ENCODE measurements around the gene MSH5. TPM values are rescaled to one million over a fixed set of nuclear protein-coding genes. Genes with fewer than 3 reads are reported as not detected.
A peak's percentile ranks its signal among the peaks of the same experiment; 100 is the strongest.

MSH5 gene
- polyA plus RNA-seq, 2 donors = 6.3 to 15.8 TPM

GRCh38 chr6:31721351-31722020, 18.3 kb upstream of the MSH5 start, which contains the start of gene LY6G6C:
LY6G6C (minus strand) TSS chr6:31721746; CDS start chr6:31721679, 67 bp downstream.
- Histone ChIP-seq H3K27me3 (ENCODE audit: control insufficient read depth in 1 of 2, insufficient read depth in 2 of 2, low read length in 2 of 2) (no peaks in the 10 kb centered on the region), H3K9me3 (ENCODE audit: control insufficient read depth in 2 of 2, insufficient read depth in 1 of 2, low read depth in 1 of 2, low read length in 1 of 2) (no peaks in the 10 kb centered on the region), H3K36me3 (ENCODE audit: control insufficient read depth in 2 of 2, insufficient read depth in 2 of 2, low read length in 1 of 2) (no peaks in the 10 kb centered on the region), H3K27ac (ENCODE audit: low read depth in 2 of 2, low read length in 1 of 2) (peak within 1 kb of the TSS; percentile 21 to 97), H3K4me1 (ENCODE audit: control insufficient read depth in 2 of 2, insufficient read depth in 2 of 2, low read length in 1 of 2) (peaks cover 0 to 25% of the 10 kb centered on the region in 2 donors), H3K4me3 (ENCODE audit: low read depth in 1 of 2, low read length in 2 of 2) (no peak within 1 kb of the TSS)
- 83 to 89% methylated on average over 4 of the region's 4 CpGs for WGBS, 2 donors

GRCh38 chr6:31722173-31722572, 17.6 kb upstream of the MSH5 start:
- Histone ChIP-seq H3K4me3 (ENCODE audit: low read depth in 1 of 2, low read length in 2 of 2) (no peak overlapping the region), H3K36me3 (ENCODE audit: control insufficient read depth in 2 of 2, insufficient read depth in 2 of 2, low read length in 1 of 2) (peaks cover 0 to 2% of the 10 kb centered on the region in 2 donors), H3K4me1 (ENCODE audit: control insufficient read depth in 2 of 2, insufficient read depth in 2 of 2, low read length in 1 of 2) (peaks cover 0 to 25% of the 10 kb centered on the region in 2 donors), H3K27me3 (ENCODE audit: control insufficient read depth in 1 of 2, insufficient read depth in 2 of 2, low read length in 2 of 2) (no peaks in the 10 kb centered on the region), H3K27ac (ENCODE audit: low read depth in 2 of 2, low read length in 1 of 2) (peak overlapping the region; percentile 21 to 62), H3K9me3 (ENCODE audit: control insufficient read depth in 2 of 2, insufficient read depth in 1 of 2, low read depth in 1 of 2, low read length in 1 of 2) (no peaks in the 10 kb centered on the region)
- 74 to 77% methylated on average over 3 of the region's 3 CpGs for WGBS, 2 donors

GRCh38 chr6:31723245-31723979, 16.4 kb upstream of the MSH5 start, which contains the start of gene MPIG6B:
MPIG6B (plus strand) TSS chr6:31723373; CDS start chr6:31723384, 11 bp downstream.
- H3K4me3 ChIP-seq (ENCODE audit: low read depth in 1 of 2, low read length in 2 of 2) = no peak within 1 kb of the TSS
- peak within 1 kb of the TSS; percentile 21 to 62 for H3K27ac ChIP-seq (ENCODE audit: low read depth in 2 of 2, low read length in 1 of 2)
- peaks cover 0 to 19% of the 10 kb centered on the region in 2 donors for H3K4me1 ChIP-seq (ENCODE audit: control insufficient read depth in 2 of 2, insufficient read depth in 2 of 2, low read length in 1 of 2)
- peaks cover 0 to 7% of the 10 kb centered on the region in 2 donors for H3K36me3 ChIP-seq (ENCODE audit: control insufficient read depth in 2 of 2, insufficient read depth in 2 of 2, low read length in 1 of 2)
- H3K27me3 ChIP-seq (ENCODE audit: control insufficient read depth in 1 of 2, insufficient read depth in 2 of 2, low read length in 2 of 2) = no peaks in the 10 kb centered on the region
- H3K9me3 ChIP-seq (ENCODE audit: control insufficient read depth in 2 of 2, insufficient read depth in 1 of 2, low read depth in 1 of 2, low read length in 1 of 2) = no peaks in the 10 kb centered on the region
- 77 to 85% methylated on average over 41 to 46 of the region's 46 CpGs for WGBS, 2 donors

- peak overlapping the region in 1 of 2 donors; percentile 54 for H3K27ac ChIP-seq (ENCODE audit: low read depth in 2 of 2, low read length in 1 of 2)
- peaks cover 0 to 17% of the 10 kb centered on the region in 2 donors for H3K4me1 ChIP-seq (ENCODE audit: control insufficient read depth in 2 of 2, insufficient read depth in 2 of 2, low read length in 1 of 2)
- no peaks in the 10 kb centered on the region for H3K9me3 ChIP-seq (ENCODE audit: control insufficient read depth in 2 of 2, insufficient read depth in 1 of 2, low read depth in 1 of 2, low read length in 1 of 2)
- H3K4me3 ChIP-seq (ENCODE audit: low read depth in 1 of 2, low read length in 2 of 2) = no peak overlapping the region
- 85 to 88% methylated on average over 25 of the region's 25 CpGs for WGBS, 2 donors
- peaks cover 0 to 7% of the 10 kb centered on the region in 2 donors for H3K36me3 ChIP-seq (ENCODE audit: control insufficient read depth in 2 of 2, insufficient read depth in 2 of 2, low read length in 1 of 2)
- no peaks in the 10 kb centered on the region for H3K27me3 ChIP-seq (ENCODE audit: control insufficient read depth in 1 of 2, insufficient read depth in 2 of 2, low read length in 2 of 2)
These were observed 15.7 kb upstream of the MSH5 start for GRCh38 chr6:31723980-31724691.

GRCh38 chr6:31725502-31726350, 14.1 kb upstream of the MSH5 start:
- Histone ChIP-seq H3K4me3 (ENCODE audit: low read depth in 1 of 2, low read length in 2 of 2) (no peak overlapping the region), H3K4me1 (ENCODE audit: control insufficient read depth in 2 of 2, insufficient read depth in 2 of 2, low read length in 1 of 2) (peaks cover 0 to 10% of the 10 kb centered on the region in 2 donors), H3K27me3 (ENCODE audit: control insufficient read depth in 1 of 2, insufficient read depth in 2 of 2, low read length in 2 of 2) (no peaks in the 10 kb centered on the region), H3K9me3 (ENCODE audit: control insufficient read depth in 2 of 2, insufficient read depth in 1 of 2, low read depth in 1 of 2, low read length in 1 of 2) (no peaks in the 10 kb centered on the region), H3K27ac (ENCODE audit: low read depth in 2 of 2, low read length in 1 of 2) (peak overlapping the region; percentile 10 to 40), H3K36me3 (ENCODE audit: control insufficient read depth in 2 of 2, insufficient read depth in 2 of 2, low read length in 1 of 2) (peaks cover 0 to 9% of the 10 kb centered on the region in 2 donors)
- WGBS, 2 donors = 80 to 83% methylated on average over 12 of the region's 12 CpGs

GRCh38 chr6:31727034-31727716, 12.6 kb upstream of the MSH5 start:
- H3K27me3 ChIP-seq (ENCODE audit: control insufficient read depth in 1 of 2, insufficient read depth in 2 of 2, low read length in 2 of 2) = no peaks in the 10 kb centered on the region
- peaks cover 4 to 15% of the 10 kb centered on the region in 2 donors for H3K36me3 ChIP-seq (ENCODE audit: control insufficient read depth in 2 of 2, insufficient read depth in 2 of 2, low read length in 1 of 2)
- H3K4me3 ChIP-seq (ENCODE audit: low read depth in 1 of 2, low read length in 2 of 2) = peak overlapping the region in 1 of 2 donors; percentile 1
- no peaks in the 10 kb centered on the region for H3K9me3 ChIP-seq (ENCODE audit: control insufficient read depth in 2 of 2, insufficient read depth in 1 of 2, low read depth in 1 of 2, low read length in 1 of 2)
- H3K4me1 ChIP-seq (ENCODE audit: control insufficient read depth in 2 of 2, insufficient read depth in 2 of 2, low read length in 1 of 2) = peaks cover 0 to 10% of the 10 kb centered on the region in 2 donors
- H3K27ac ChIP-seq (ENCODE audit: low read depth in 2 of 2, low read length in 1 of 2) = peak overlapping the region; percentile 43 to 65
- 74 to 81% methylated on average over 7 of the region's 7 CpGs for WGBS, 2 donors

GRCh38 chr6:31727717-31728671, 11.8 kb upstream of the MSH5 start:
- Histone ChIP-seq H3K27ac (ENCODE audit: low read depth in 2 of 2, low read length in 1 of 2) (peak overlapping the region; percentile 96 to 99), H3K4me3 (ENCODE audit: low read depth in 1 of 2, low read length in 2 of 2) (peak overlapping the region; percentile 74 to 80), H3K9me3 (ENCODE audit: control insufficient read depth in 2 of 2, insufficient read depth in 1 of 2, low read depth in 1 of 2, low read length in 1 of 2) (no peaks in the 10 kb centered on the region), H3K36me3 (ENCODE audit: control insufficient read depth in 2 of 2, insufficient read depth in 2 of 2, low read length in 1 of 2) (peaks cover 4 to 16% of the 10 kb centered on the region in 2 donors), H3K27me3 (ENCODE audit: control insufficient read depth in 1 of 2, insufficient read depth in 2 of 2, low read length in 2 of 2) (no peaks in the 10 kb centered on the region), H3K4me1 (ENCODE audit: control insufficient read depth in 2 of 2, insufficient read depth in 2 of 2, low read length in 1 of 2) (peaks cover 0 to 8% of the 10 kb centered on the region in 2 donors)
- WGBS, 2 donors = 66 to 72% methylated on average over 41 of the region's 41 CpGs
